Esophagus muscularis mucosa (tissue), 4 donors: ENCODE measurements around the gene SPOCK1. TPM values are rescaled to one million over a fixed set of nuclear protein-coding genes. Genes with fewer than 3 reads are reported as not detected.

Experiments used
- DNase-seq: peaks from one replicate; pipeline ENCODE4 v3.0.0-alpha.2; 2017; ENCODE audit errors: extremely low spot score
- H3K27ac ChIP-seq, 4 donors: fragments of 200-600 bp; sonication (generic); replicated peaks in 1 of 4; 1 replicate in 3 of 4; 2 replicates in 1 of 4; pipeline ENCODE4 v1.5.1; 2016 to 2019; ENCODE audit warnings: mild to moderate bottlenecking in 1 of 4
- H3K27me3 ChIP-seq, 4 donors: fragments of 200-600 bp; sonication (generic); one replicate each; pipeline versions ENCODE4 v1.5.1 to v1.6.0; 2016 to 2019
- H3K36me3 ChIP-seq, 4 donors: fragments of 200-600 bp; sonication (generic); one replicate each; pipeline ENCODE4 v1.5.1; 2016 to 2019
- H3K4me1 ChIP-seq, 4 donors: fragments of 200-600 bp; sonication (generic); one replicate each; pipeline ENCODE4 v1.5.1; 2016 to 2019
- H3K4me3 ChIP-seq, 4 donors: fragments of 200-600 bp; sonication (generic); 1 replicate in 2 of 4; 2 replicates in 2 of 4; pipeline ENCODE4 v1.5.1; 2016 to 2019; ENCODE audit warnings: mild to moderate bottlenecking in 4 of 4, moderate library complexity in 1 of 4
- H3K9me3 ChIP-seq, 4 donors: fragments of 200-600 bp; sonication (generic); 1 replicate in 3 of 4; 2 replicates in 1 of 4; pipeline ENCODE4 v1.5.1; 2016 to 2019
- CTCF ChIP-seq, 3 experiments: fragments of 200-600 bp in 2 of 3; fragments of 450-650 bp in 1 of 3; sonication (generic) in 2 of 3; IDR thresholded peaks; one replicate each; pipeline ENCODE4 v1.5.1; 2017 to 2019; ENCODE audit warnings: antibody characterized with exemption in 3 of 3, mild to moderate bottlenecking in 2 of 3, moderate library complexity in 1 of 3
- EP300 ChIP-seq: sonication (generic); formaldehyde crosslinking; IDR thresholded peaks from one replicate; pipeline ENCODE4 v1.6.1; 2017; ENCODE audit warnings: antibody characterized with exemption
- POLR2A ChIP-seq: fragments of 450-650 bp; IDR thresholded peaks from one replicate; pipeline ENCODE4 v1.6.1; 2017; ENCODE audit warnings: antibody characterized with exemption, moderate library complexity, mild to moderate bottlenecking, low read depth
- POLR2AphosphoS5 ChIP-seq, 2 donors: sonication (generic); formaldehyde crosslinking; IDR thresholded peaks; one replicate each; pipeline ENCODE4 v1.6.1; 2017; ENCODE audit warnings: antibody characterized with exemption in 2 of 2
- WGBS: methylation state at CpG from one replicate; pipeline ENCODE4 v1.1.5; 2018; 5-methylcytosine and 5-hydroxymethylcytosine counted together
- intact Hi-C: fragments of 100-400 bp; cut with DNase I; formaldehyde crosslinking; loops from one replicate; pipeline ENCODE4 v1.15.1; 2023
- total RNA-seq, 4 donors: library from RNA; depleted of rRNA; stranded (reverse); fragments of >200 nt; gene quantifications; one replicate each; pipeline versions ENCODE4 v1.1.0 to v1.2.1, GENCODE V29; 2016

The SPOCK1 gene
- total RNA-seq, 4 donors from 2014 or later, result 39.0 to 52.4 (median 45.6) TPM

GRCh38 chr5:136985785-136986475 is 513.2 kb downstream of the SPOCK1 start:
- 98% methylated on average over 2 of the region's 2 CpGs for WGBS
- no peak for DNase-seq
- H3K9me3 ChIP-seq, result no peaks in the 10 kb centered on the region
- no peaks in the 10 kb centered on the region for H3K36me3 ChIP-seq
- peaks cover 0 to 17% (median 14%) of the 10 kb centered on the region in 4 donors for H3K4me1 ChIP-seq
- TF ChIP-seq EP300, result no peak
- TF ChIP-seq POLR2AphosphoS5 (IDR thresholded peaks at IDR 0.05), result no peak
- TF ChIP-seq CTCF (IDR thresholded peaks at IDR 0.05), result no peak
- TF ChIP-seq POLR2A, result no peak
- no peak overlapping the region for H3K27ac ChIP-seq
- H3K27me3 ChIP-seq, result no peaks in the 10 kb centered on the region
- intact Hi-C loops, result no loop called here
- no peak overlapping the region for H3K4me3 ChIP-seq

GRCh38 chr5:136984772-136985446 is 514.2 kb downstream of the SPOCK1 start:
- no peak for DNase-seq
- 60% methylated on average over 4 of the region's 4 CpGs for WGBS
- no peaks in the 10 kb centered on the region for H3K27me3 ChIP-seq
- H3K27ac ChIP-seq, result peak overlapping the region in 1 of 4 donors; percentile 31
- H3K4me3 ChIP-seq, result no peak overlapping the region
- intact Hi-C loops, result no loop called here
- H3K36me3 ChIP-seq, result no peaks in the 10 kb centered on the region
- no peak for TF ChIP-seq CTCF (IDR thresholded peaks at IDR 0.05)
- no peak for TF ChIP-seq POLR2AphosphoS5 (IDR thresholded peaks at IDR 0.05)
- no peak for TF ChIP-seq POLR2A
- TF ChIP-seq EP300, result no peak
- H3K9me3 ChIP-seq, result no peaks in the 10 kb centered on the region
- peaks cover 0 to 17% (median 14%) of the 10 kb centered on the region in 4 donors for H3K4me1 ChIP-seq

- Histone ChIP-seq H3K27me3 (no peaks in the 10 kb centered on the region), H3K36me3 (peaks cover 0 to 3% (median 0%) of the 10 kb centered on the region in 4 donors), H3K4me1 (peaks cover 0 to 17% (median 14%) of the 10 kb centered on the region in 4 donors), H3K4me3 (no peak overlapping the region), H3K27ac (no peak overlapping the region), H3K9me3 (no peaks in the 10 kb centered on the region)
- TF ChIP-seq CTCF (IDR thresholded peaks at IDR 0.05), result no peak
- TF ChIP-seq POLR2AphosphoS5 (IDR thresholded peaks at IDR 0.05), result no peak
- TF ChIP-seq POLR2A, result no peak
- TF ChIP-seq EP300, result no peak
- 89% methylated on average over 2 of the region's 2 CpGs for WGBS
- intact Hi-C loops, result no loop called here
- no peak for DNase-seq
Observed at GRCh38 chr5:136981936-136982335, 517.2 kb downstream of the SPOCK1 start.

- H3K27me3 ChIP-seq, result no peaks in the 10 kb centered on the region
- H3K36me3 ChIP-seq, result peaks cover 0 to 3% (median 0%) of the 10 kb centered on the region in 4 donors
- no peaks in the 10 kb centered on the region for H3K4me1 ChIP-seq
- no peak for DNase-seq
- H3K4me3 ChIP-seq, result no peak overlapping the region
- intact Hi-C loops, result no loop called here
- TF ChIP-seq CTCF (IDR thresholded peaks at IDR 0.05), result no peak
- TF ChIP-seq POLR2A, result no peak
- TF ChIP-seq EP300, result no peak
- no peak for TF ChIP-seq POLR2AphosphoS5 (IDR thresholded peaks at IDR 0.05)
- WGBS, result 72% methylated on average over 5 of the region's 5 CpGs
- no peak overlapping the region for H3K27ac ChIP-seq
- H3K9me3 ChIP-seq, result no peaks in the 10 kb centered on the region
Observed at GRCh38 chr5:136979131-136979530, 520.0 kb downstream of the SPOCK1 start.
